HCT116 (cell line): Measurements from ENCODE around the gene SDK1. TPM values are rescaled to one million over a fixed set of nuclear protein-coding genes. Genes with fewer than 3 reads are reported as not detected.

Source experiments
- ATAC-seq: fragments of 200-7000 bp; cut with Tn5 transposase; 2 replicates; pipeline ENCODE4 v1.9.1; 2020; ENCODE audit warnings: mild to moderate bottlenecking, moderate library complexity
- BruUV-seq: library from RNA; stranded (reverse); fragments of 400-500 nt; replicated peaks from 2 replicates; lab custom pipeline; 2021; lab: Mats Ljungman, UMichigan
- CTCF ChIA-PET: fragments of 300-600 bp; sonication (Branson Sonifier 250); formaldehyde crosslinking; loops from one replicate; lab custom pipeline; 2021; ENCODE audit warnings: antibody characterized with exemption; lab: Charles Lee
- POLR2A ChIA-PET: fragments of 300-600, 350-600 bp; sonication (Branson Sonifier 250); formaldehyde crosslinking; loops from one replicate; lab custom pipeline; 2021; ENCODE audit warnings: antibody characterized with exemption; lab: Charles Lee
- RAD21 ChIA-PET, 2 experiments: fragments of 300-600 bp; sonication (Branson Sonifier 250); formaldehyde crosslinking; loops; one replicate each; lab custom pipeline; 2023; ENCODE audit warnings: low total read pairs in 2 of 2; ENCODE audit not compliant: uncharacterized antibody in 2 of 2, unreplicated experiment in 2 of 2, low non-redundant PET in 1 of 2; lab: Charles Lee
- DNase-seq: peaks from one replicate; pipeline ENCODE4 v3.0.0-alpha.2; 2010; ENCODE audit warnings: low read depth, low spot score
- H2AFZ ChIP-seq: fragments of 200-600 bp; shearing (Covaris generic), sonication (generic); 2 replicates; pipeline ENCODE4 v1.6.1; 2017; ENCODE audit warnings: low read depth, mixed run types, mixed read lengths, antibody characterized with exemption, low read length; ENCODE audit not compliant: poor library complexity, severe bottlenecking
- H3K27ac ChIP-seq: 2 replicates; pipeline ENCODE4 v1.5.1; 2012; ENCODE audit warnings: low read depth, low read length
- H3K27me3 ChIP-seq: fragments of 200-600 bp; sonication (generic); 2 replicates; pipeline ENCODE4 v1.6.1; 2016; ENCODE audit warnings: mixed run types, low read length, mixed read lengths; ENCODE audit not compliant: insufficient read depth
- H3K36me3 ChIP-seq, 2 experiments: fragments of 200-500 bp in 1 of 2; fragments of 200-600 bp in 1 of 2; sonication (Bioruptor generic) in 1 of 2; sonication (generic) in 1 of 2; 2 replicates each; pipeline versions ENCODE4 v1.5.1 to v1.6.1; 2014 to 2016; ENCODE audit warnings: low read length in 2 of 2, inconsistent platforms in 1 of 2, mixed read lengths in 1 of 2, mixed run types in 1 of 2; ENCODE audit not compliant: insufficient read depth in 2 of 2, control insufficient read depth in 1 of 2
- H3K4me1 ChIP-seq, 2 experiments: fragments of 200-600 bp in 1 of 2; sonication (generic) in 1 of 2; 2 replicates each; pipeline versions ENCODE4 v1.5.1 to v1.6.1; 2012 to 2017; ENCODE audit warnings: low read length in 2 of 2, inconsistent platforms in 1 of 2, mild to moderate bottlenecking in 1 of 2, mixed read lengths in 1 of 2, mixed run types in 1 of 2, moderate library complexity in 1 of 2; ENCODE audit not compliant: insufficient read depth in 2 of 2, control insufficient read depth in 1 of 2
- H3K4me2 ChIP-seq: fragments of 200-600 bp; sonication (generic); 2 replicates; pipeline ENCODE4 v1.6.1; 2017; ENCODE audit warnings: mixed run types, low read length, mixed read lengths
- H3K4me3 ChIP-seq, 2 experiments: fragments of 200-600 bp in 1 of 2; sonication (generic) in 1 of 2; replicated peaks in 1 of 2; 2 replicates each; pipeline ENCODE4 v1.5.1; 2011 to 2016; ENCODE audit warnings: low read length in 2 of 2, control low read depth in 1 of 2, low read depth in 1 of 2, mild to moderate bottlenecking in 1 of 2, mixed read lengths in 1 of 2, mixed run types in 1 of 2
- H3K79me2 ChIP-seq: fragments of 200-600 bp; sonication (generic); 2 replicates; pipeline ENCODE4 v1.6.1; 2017; ENCODE audit warnings: mild to moderate bottlenecking, mixed run types, low read length, moderate library complexity, mixed read lengths; ENCODE audit not compliant: insufficient read depth
- H3K9ac ChIP-seq: fragments of 200-600 bp; sonication (generic); 2 replicates; pipeline ENCODE4 v1.6.1; 2016; ENCODE audit warnings: low read length, mixed read lengths
- H3K9me2 ChIP-seq: fragments of 200-600 bp; sonication (generic), shearing (Covaris generic); 2 replicates; pipeline ENCODE4 v1.6.1; 2017; ENCODE audit warnings: mixed run types, mild to moderate bottlenecking, moderate library complexity; ENCODE audit not compliant: insufficient read depth
- H3K9me3 ChIP-seq, 2 experiments: fragments of 200-500 bp in 1 of 2; fragments of 200-600 bp in 1 of 2; sonication (Bioruptor generic) in 1 of 2; sonication (generic) in 1 of 2; 2 replicates each; pipeline ENCODE4 v1.6.1; 2014 to 2017; ENCODE audit warnings: low read length in 2 of 2, mixed read lengths in 2 of 2, inconsistent platforms in 1 of 2, low read depth in 1 of 2, mild to moderate bottlenecking in 1 of 2, mixed run types in 1 of 2, moderate library complexity in 1 of 2; ENCODE audit not compliant: control insufficient read depth in 1 of 2, insufficient read depth in 1 of 2
- H4K20me1 ChIP-seq: fragments of 200-600 bp; sonication (generic), shearing (Covaris generic); 2 replicates; pipeline ENCODE4 v1.6.1; 2017; ENCODE audit warnings: mixed run types, mild to moderate bottlenecking, moderate library complexity; ENCODE audit not compliant: insufficient read depth
- CEBPB ChIP-seq: IDR thresholded peaks from 2 replicates; pipeline ENCODE4 v1.6.1; 2012; ENCODE audit warnings: low read depth
- CTCF ChIP-seq, 3 experiments: fragments of 200-600 bp in 1 of 3; sonication (generic) in 1 of 3; IDR thresholded peaks in 2 of 3; conservative IDR thresholded peaks in 1 of 3; 2 replicates each; pipeline ENCODE4 v1.5.1; 2012 to 2017; ENCODE audit warnings: low read depth in 2 of 3, low read length in 2 of 3, antibody characterized with exemption in 1 of 3, borderline replicate concordance in 1 of 3, control low read depth in 1 of 3, mild to moderate bottlenecking in 1 of 3, mixed read lengths in 1 of 3, mixed run types in 1 of 3, moderate library complexity in 1 of 3; ENCODE audit not compliant: insufficient read depth in 1 of 3
- EGR1 ChIP-seq: IDR thresholded peaks from 2 replicates; pipeline ENCODE4 v1.6.1; 2012; ENCODE audit warnings: low read depth
- EZH2 ChIP-seq: fragments of 200-600 bp; sonication (generic); IDR thresholded peaks from 2 replicates; pipeline ENCODE4 v1.6.1; 2017; ENCODE audit warnings: antibody characterized with exemption, mixed run types
- EZH2phosphoT487 ChIP-seq: fragments of 200-600 bp; IDR thresholded peaks from 2 replicates; pipeline ENCODE4 v1.6.1; 2018; ENCODE audit warnings: antibody characterized with exemption, borderline replicate concordance
- JUND ChIP-seq: IDR thresholded peaks from 2 replicates; pipeline ENCODE4 v1.6.1; 2012
- POLR2A ChIP-seq: IDR thresholded peaks from 2 replicates; pipeline ENCODE4 v1.7.0; 2011; ENCODE audit warnings: borderline replicate concordance; ENCODE audit not compliant: insufficient read depth, insufficient read length; ENCODE audit errors: extremely low read depth
- RAD21 ChIP-seq: IDR thresholded peaks from 2 replicates; pipeline ENCODE4 v1.6.1; 2012; ENCODE audit warnings: low read depth, mild to moderate bottlenecking
- REST ChIP-seq: IDR thresholded peaks from 2 replicates; pipeline ENCODE4 v1.6.1; 2012; ENCODE audit warnings: low read depth
- SP1 ChIP-seq: IDR thresholded peaks from 2 replicates; pipeline ENCODE4 v1.6.1; 2012; ENCODE audit warnings: low read depth
- SRF ChIP-seq: IDR thresholded peaks from 2 replicates; pipeline ENCODE4 v1.6.1; 2012; ENCODE audit warnings: low read depth
- TCF7L2 ChIP-seq: IDR thresholded peaks from 2 replicates; pipeline ENCODE4 v1.7.0; 2011; ENCODE audit warnings: borderline replicate concordance, inconsistent platforms; ENCODE audit not compliant: insufficient read depth, insufficient read length; ENCODE audit errors: extremely low read depth
- ZFX ChIP-seq: fragments of 450-650 bp; IDR thresholded peaks from 2 replicates; pipeline ENCODE4 v1.6.1; 2017
- ZNF274 ChIP-seq: fragments of 200-500 bp; sonication (Bioruptor generic); IDR thresholded peaks from 2 replicates; pipeline ENCODE4 v1.6.1; 2014; ENCODE audit warnings: mild to moderate bottlenecking, low read depth, low read length, inconsistent platforms
- intact Hi-C: fragments of 100-400 bp; cut with micrococcal nuclease; formaldehyde crosslinking; loops from 2 replicates; pipeline ENCODE4 v1.10.0; 2022
- total RNA-seq: library from RNA; stranded (reverse); gene quantifications from one replicate; pipeline ENCODE4 v1.2.1, GENCODE V29; 2021; ENCODE audit not compliant: unreplicated experiment

SDK1 gene
- total RNA-seq, 1 experiment from 2014 or later = 0.05 TPM

- ChIA-PET RAD21 (no interaction called here), CTCF (no interaction called here), POLR2A (interaction anchor here (0.6 kb wide), 1 partner anchor 16 kb away, joined by 4 read pairs; no protein-coding TSS in a partner anchor)
- Histone ChIP-seq H3K36me3 (no peaks in the 10 kb centered on the region), H3K27me3 (no peaks in the 10 kb centered on the region; the same call in 1 of the 2 replicates), H3K4me1 (peaks cover 0 to 3% of the 10 kb centered on the region in 2 experiments; a peak in 1 of 4 replicates), H3K9me2 (no peaks in the 10 kb centered on the region), H4K20me1 (no peaks in the 10 kb centered on the region), H3K4me3 (no peak overlapping the region), H3K4me2 (no peak overlapping the region), H3K9me3 (no peaks in the 10 kb centered on the region), H3K79me2 (no peaks in the 10 kb centered on the region), H3K27ac (no peak overlapping the region), H3K9ac (no peak overlapping the region), H2AFZ (no peak overlapping the region)
- TF ChIP-seq CTCF (IDR thresholded peaks at IDR 0.05 in 2 of 3, conservative IDR thresholded peaks at IDR 0.05 in 1 of 3; ENCODE audit: borderline replicate concordance in 1 of 3, insufficient read depth in 1 of 3, low read depth in 2 of 3, low read length in 2 of 3) (no peak), SRF (no peak), SP1 (no peak), JUND (no peak), REST (no peak), POLR2A (no peak), RAD21 (no peak), ZNF274 (no peak), ZFX (no peak), EZH2phosphoT487 (no peak), CEBPB (no peak), EGR1 (no peak), TCF7L2 (no peak), EZH2 (no peak)
- ATAC-seq (no peak), DNase-seq (no peak)
- intact Hi-C loops = no loop called here
- no TSS peak for BruUV-seq
Observed at GRCh38 chr7:3274131-3274530, 26.9 kb upstream of the SDK1 start.
